HG02763 (cell line): ENCODE results near the gene HPCAL1.

ENCODE experiments used
- ATAC-seq: cut with Tn5 transposase; IDR thresholded peaks from one replicate; pipeline ENCODE4 v1.9.1; 2021; ENCODE audit warnings: mild to moderate bottlenecking, moderate library complexity; ENCODE audit not compliant: unreplicated experiment

The HPCAL1 gene

DNA sequence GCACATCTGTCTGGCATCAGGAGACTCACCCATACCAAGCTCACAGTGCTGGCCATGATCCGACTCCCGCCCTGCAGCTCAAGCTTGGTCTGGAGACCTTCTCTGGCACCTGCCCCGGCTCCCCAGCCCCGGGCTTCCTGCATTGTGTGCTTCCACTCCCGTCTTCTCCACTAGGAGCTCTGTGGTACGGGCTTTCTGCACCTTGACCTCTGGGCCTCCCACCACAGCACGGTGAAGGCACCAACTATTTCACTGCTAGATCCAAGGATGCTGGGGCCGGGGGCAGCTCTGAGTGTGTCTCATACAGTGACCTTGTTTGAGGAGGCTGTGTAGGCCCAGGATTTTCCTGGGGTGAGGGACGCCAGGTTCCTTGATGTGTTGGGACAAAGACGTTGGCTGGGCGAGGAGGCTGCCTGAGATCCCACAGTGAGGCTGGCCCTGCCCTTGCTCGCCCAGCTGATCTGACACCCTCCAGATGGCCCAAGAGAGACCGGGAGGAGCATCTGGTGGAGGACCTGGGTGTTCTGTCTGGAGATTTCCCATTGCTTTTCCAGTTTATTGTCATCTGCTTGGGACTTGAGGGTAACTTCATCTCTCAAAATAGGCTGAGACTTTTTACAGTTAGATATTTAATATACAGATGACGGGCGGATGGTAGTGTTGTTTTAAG lies 64.0 kb downstream of the HPCAL1 start:
- no peak for ATAC-seq

DNA sequence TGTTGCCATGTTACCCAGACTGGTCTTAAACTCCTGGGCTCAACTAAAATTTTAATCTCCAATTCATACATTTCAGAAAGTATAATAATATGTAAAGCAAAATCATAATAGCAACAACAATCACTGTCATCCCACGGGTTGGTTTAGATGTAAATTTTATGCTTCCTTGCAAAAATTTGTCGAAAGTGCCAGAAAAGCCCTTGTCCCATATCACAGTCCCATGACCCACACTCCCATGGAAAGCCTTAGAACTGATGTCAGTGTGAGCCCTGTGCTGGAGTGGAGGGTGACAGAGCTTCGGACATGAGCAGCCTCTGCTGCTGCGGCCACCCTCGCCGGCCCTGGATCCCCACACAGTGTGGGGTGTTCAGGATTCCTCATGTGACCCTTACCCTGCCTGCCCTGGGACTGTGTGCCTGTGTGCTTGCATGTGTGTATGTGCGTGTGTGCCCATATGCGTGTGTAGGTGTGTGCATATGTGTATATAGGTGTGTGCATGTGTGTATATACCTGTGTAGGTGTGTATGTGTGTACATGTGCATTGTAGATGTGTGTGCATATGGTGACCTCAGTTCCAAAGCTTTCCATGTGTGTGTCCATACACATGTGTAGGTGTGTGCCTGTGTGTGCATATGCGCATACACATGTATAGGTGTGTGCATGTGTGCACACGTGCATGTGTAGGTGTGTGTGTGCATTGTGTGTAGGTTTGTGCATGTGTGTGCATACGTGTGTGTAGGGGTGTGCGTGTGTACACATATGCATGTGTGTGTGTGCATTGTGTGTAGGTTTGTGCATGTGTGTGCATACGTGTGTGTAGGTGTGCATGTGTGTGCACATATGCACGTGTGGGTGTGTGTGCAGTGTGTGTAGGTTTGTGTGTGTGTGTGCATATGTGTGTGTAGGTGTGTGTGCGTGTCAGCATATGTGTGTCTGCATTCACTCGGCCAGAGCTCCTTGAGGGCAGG lies 65.1 kb downstream of the HPCAL1 start:
- ATAC-seq = no peak

- no peak for ATAC-seq
Observed at GRCh38 chr2:10368491-10369231, 66.0 kb downstream of the HPCAL1 start.

DNA sequence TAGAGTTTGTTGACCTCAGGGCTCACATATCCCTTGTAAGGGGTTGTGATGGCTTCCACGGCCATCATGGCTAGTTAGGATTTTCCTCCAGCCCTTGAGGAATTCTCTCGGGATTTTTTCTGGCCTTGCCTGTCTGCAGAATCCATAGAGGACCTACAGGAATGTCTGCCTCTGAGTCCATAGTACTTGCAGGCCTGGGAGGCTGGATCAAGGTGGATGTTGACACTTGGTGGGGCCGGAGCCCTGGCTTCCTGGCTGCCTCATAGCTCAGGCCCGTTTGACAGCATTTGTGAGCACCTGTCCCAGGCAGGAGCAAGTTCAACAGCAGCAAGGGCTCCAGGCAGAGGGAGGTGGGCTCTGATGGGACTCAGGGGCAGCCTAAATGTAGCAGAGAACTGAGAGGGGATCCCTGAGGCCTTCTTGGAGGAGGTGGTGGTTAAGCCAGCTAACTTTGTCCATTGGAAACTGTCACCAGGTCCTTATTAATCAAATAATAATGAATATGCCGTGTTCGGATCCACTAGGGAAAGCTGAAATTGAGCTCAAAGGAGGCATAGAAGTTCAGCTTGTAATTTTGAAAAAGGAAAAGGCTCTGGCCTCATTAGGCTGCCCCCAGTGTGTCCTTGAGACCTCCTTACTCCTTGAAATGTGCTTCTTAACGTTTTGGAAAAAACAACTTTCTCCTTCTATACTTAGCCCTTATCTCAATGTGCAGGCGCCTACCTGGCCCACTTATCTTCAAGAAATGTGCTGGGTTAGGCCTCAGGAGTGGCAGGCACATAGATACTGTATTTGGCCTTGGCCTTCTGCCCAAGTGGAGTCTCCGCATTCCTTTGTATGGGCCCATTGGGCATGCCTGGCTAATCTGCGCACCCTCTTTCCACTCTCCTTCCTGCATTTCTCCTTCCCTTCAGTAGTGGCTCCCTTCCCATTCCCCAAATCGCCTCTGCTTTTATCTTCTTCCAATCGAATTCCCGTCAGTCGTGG lies 66.9 kb downstream of the HPCAL1 start:
- no peak for ATAC-seq

- ATAC-seq = no peak
Observed at GRCh38 chr2:10370390-10370789, 67.7 kb downstream of the HPCAL1 start.

- ATAC-seq = no peak
Observed at GRCh38 chr2:10370895-10371294, 68.2 kb downstream of the HPCAL1 start.

- ATAC-seq = no peak
Observed at GRCh38 chr2:10371441-10372196, 68.9 kb downstream of the HPCAL1 start.

- no peak for ATAC-seq
Observed at GRCh38 chr2:10372203-10372861, 69.6 kb downstream of the HPCAL1 start.

- no peak for ATAC-seq
Observed at GRCh38 chr2:10372862-10373240, 70.1 kb downstream of the HPCAL1 start.

DNA sequence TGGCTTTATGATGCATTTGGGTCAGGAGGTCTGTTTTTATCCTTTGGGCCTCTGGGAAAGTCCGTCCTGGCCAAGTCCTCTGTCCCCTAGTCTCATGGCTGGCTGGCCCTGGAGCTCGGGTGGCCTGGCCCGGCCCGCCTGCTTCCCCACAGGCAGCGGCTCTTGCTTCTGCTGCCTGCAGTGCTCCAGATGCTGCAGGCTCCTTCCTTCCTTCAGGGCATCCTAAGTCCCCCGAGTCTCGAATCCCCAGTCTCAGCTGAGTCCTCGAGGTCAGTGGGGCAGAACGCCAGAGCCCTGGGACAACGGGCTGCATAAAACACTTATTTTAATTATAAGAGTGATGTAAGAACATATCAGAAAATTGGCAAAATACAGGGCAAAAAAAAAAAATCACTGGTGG lies 71.2 kb downstream of the HPCAL1 start:
- no peak for ATAC-seq

DNA sequence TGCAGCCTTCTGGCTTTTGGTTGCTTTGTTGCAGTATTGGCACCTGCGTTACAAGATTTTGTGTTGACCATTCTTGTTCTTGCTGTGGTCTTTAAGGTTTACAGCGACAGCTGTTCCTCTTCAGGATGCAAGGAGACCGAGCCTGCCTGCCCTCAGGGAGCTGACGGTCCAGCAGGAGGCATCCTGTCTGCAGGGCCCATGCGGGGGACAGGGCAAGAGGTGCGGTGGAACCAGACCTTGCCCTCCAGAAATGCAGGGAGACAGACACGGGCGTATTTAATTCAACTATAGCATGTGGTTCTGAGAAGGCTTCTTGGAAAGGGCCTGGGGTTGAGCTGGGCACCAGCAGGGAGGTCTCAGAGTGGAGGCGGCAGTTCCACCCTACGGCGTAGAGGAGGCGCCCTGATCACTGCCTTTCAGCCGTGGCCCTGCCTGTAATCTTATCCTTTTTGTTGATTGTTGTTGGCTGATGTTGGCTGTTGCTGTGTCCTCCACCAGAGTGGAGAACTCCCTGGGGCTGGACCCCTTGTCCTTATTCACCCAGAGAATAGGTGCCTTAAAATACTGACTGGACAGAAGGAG lies 71.7 kb downstream of the HPCAL1 start:
- ATAC-seq = no peak

DNA sequence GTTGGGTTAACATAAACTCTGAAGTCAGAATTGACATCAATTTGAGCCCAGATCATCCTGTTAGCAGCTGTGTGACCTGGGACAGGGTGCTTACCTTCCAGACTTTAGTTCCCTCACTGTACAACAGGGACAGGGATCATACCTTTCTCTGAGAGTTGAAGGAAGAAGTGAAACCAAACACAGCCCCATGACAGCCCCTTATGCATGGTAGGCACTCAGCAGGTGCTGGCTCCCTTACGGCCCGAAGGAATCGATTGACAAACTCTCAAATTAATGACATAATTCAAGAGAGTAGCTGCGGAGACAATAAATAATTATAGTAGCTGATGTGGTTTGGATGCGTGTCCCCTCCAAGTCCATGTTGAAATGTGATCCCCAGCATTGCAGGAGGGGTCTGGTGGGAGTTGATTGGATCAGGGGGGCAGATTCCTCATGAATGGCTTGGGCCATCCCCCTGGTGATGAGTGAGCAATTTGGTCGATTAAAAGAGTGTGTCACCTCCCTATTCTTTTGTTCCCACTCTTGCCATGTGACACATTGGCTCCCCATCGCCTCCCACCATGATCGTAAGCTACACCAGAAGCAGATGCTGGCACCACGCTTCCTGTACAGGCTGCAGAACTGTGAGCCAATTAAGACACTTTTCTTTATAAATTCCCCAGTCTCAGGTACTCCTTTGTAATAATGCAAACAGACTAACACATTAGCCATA lies 73.0 kb downstream of the HPCAL1 start:
- ATAC-seq = no peak

GRCh38 chr2:10377052-10377746 lies 74.5 kb downstream of the HPCAL1 start:
- no peak for ATAC-seq

DNA sequence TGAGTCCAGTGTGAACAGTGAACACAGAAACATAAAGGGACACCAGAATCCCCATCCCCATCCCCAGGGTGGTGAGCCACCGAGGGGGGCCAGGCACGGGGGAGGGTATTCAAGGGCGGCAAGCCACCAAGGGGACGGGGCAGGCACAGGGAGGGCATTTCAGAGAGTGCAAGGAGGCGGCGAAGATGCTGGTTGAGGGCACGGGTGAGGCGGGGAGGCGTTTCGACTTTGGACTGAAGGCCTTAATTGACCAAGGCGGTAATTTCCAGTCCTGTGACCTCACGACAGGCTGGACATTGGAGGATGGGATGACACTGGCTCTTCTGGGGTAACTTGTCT lies 75.0 kb downstream of the HPCAL1 start:
- no peak for ATAC-seq

GRCh38 chr2:10378189-10378588 lies 75.5 kb downstream of the HPCAL1 start:
- peak; percentile 76 for ATAC-seq

DNA sequence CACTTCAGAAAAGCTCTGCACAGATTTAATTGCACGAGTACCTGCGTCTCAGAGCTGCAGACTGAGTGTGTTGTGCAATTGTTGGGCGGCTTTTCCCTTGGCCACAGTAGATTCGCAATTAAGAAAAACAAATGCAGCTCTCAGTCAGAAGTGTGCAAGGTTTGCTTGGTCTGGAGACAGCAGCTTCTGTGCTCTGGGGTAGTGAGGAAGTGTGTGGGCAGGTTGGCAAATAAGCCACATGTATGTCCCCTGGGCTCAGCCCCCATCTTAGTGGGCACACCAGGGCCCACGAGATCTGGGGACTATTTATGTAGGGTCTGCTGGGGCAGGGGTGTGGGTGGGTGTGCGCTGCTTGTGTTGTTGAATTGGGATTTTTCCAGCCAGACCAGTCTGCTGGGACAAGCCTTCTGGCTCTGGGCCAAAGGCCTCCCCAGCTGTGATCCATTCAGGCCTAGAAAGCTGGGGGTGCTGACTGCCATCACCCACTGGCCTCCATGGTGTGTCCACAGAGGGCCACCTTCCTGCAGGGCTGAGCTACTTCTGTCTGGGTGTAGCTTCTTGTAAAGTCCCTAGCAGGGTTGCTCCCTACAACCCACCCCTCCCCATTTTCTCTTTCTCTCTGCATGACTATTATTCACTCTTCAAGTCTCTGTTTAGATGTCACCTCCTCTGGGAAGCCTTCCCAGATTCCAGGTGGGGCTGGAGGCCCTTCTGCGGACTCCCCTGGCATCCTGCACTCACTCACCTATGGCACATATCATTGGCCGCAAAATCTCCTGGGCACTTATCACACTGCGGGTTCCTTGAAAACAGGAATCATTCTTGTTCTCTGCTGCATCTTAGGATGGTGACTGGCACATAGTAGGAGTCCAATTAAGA lies 77.6 kb downstream of the HPCAL1 start:
- ATAC-seq = no peak

- no peak for ATAC-seq
Observed at GRCh38 chr2:10381997-10382353, 79.3 kb downstream of the HPCAL1 start.
